ENCODE results near the gene NRP1. TPM values are rescaled to one million over a fixed set of nuclear protein-coding genes. Genes with fewer than 3 reads are reported as not detected.
A peak's percentile ranks its signal among the peaks of the same experiment; 100 is the strongest.

Gene NRP1
- total RNA-seq, 1 donor, result 197 TPM

- DNase-seq (ENCODE audit: low read depth), result no peak
- no peak for TF ChIP-seq CTCF (IDR thresholded peaks at IDR 0.05; ENCODE audit: insufficient read depth, low read depth, low read length)
- H3K4me3 ChIP-seq (ENCODE audit: low read depth, low read length), result no peak overlapping the region
Observed at GRCh38 chr10:33260403-33261149, 73.9 kb downstream of the NRP1 start.

GRCh38 chr10:33258967-33259366, 75.5 kb downstream of the NRP1 start:
- DNase-seq (ENCODE audit: low read depth), result peak; percentile 83
- peak overlapping the region; percentile 41 for H3K4me3 ChIP-seq (ENCODE audit: low read depth, low read length)

GRCh38 chr10:33257439-33258080, 76.9 kb downstream of the NRP1 start:
- no peak for DNase-seq (ENCODE audit: low read depth)
- no peak for TF ChIP-seq CTCF (IDR thresholded peaks at IDR 0.05; ENCODE audit: insufficient read depth, low read depth, low read length)

More at GRCh38 chr10:33258967-33259366, 75.5 kb downstream of the NRP1 start:
- TF ChIP-seq CTCF (IDR thresholded peaks at IDR 0.05; ENCODE audit: insufficient read depth, low read depth, low read length), result no peak

GRCh38 chr10:33256458-33256857, 78.0 kb downstream of the NRP1 start:
- no peak for DNase-seq (ENCODE audit: low read depth)
- TF ChIP-seq CTCF (IDR thresholded peaks at IDR 0.05; ENCODE audit: insufficient read depth, low read depth, low read length), result no peak
- no peak overlapping the region for H3K4me3 ChIP-seq (ENCODE audit: low read depth, low read length)

More at GRCh38 chr10:33257439-33258080, 76.9 kb downstream of the NRP1 start:
- H3K4me3 ChIP-seq (ENCODE audit: low read depth, low read length), result no peak overlapping the region

GRCh38 chr10:33254556-33255160, 79.8 kb downstream of the NRP1 start:
- DNase-seq (ENCODE audit: low read depth), result no peak
- no peak overlapping the region for H3K4me3 ChIP-seq (ENCODE audit: low read depth, low read length)
- TF ChIP-seq CTCF (IDR thresholded peaks at IDR 0.05; ENCODE audit: insufficient read depth, low read depth, low read length), result no peak

GRCh38 chr10:33253411-33253810, 81.1 kb downstream of the NRP1 start:
- no peak for DNase-seq (ENCODE audit: low read depth)
- no peak overlapping the region for H3K4me3 ChIP-seq (ENCODE audit: low read depth, low read length)
- no peak for TF ChIP-seq CTCF (IDR thresholded peaks at IDR 0.05; ENCODE audit: insufficient read depth, low read depth, low read length)
